MM.1S (cell line): ENCODE results near the gene LPIN2.

Experiments used
- EZH2 ChIP-seq: fragments of 300-600 bp; sonication (generic); optimal IDR thresholded peaks from 2 replicates; pipeline ENCODE3; 2017; ENCODE audit warnings: low read depth, mild to moderate bottlenecking, antibody characterized with exemption, low read length, mixed read lengths
- EZH2phosphoT487 ChIP-seq: fragments of 300-600 bp; sonication (generic); IDR thresholded peaks from 2 replicates; pipeline ENCODE4 v1.6.1; 2018; ENCODE audit warnings: antibody characterized with exemption, low read length
- TF ChIP-seq, protein P1 (sequence below): fragments of 300-600 bp; sonication (generic); IDR thresholded peaks from 2 replicates; pipeline ENCODE4 v1.5.1; 2016; ENCODE audit warnings: antibody characterized with exemption, low read length, mixed read lengths

DNA sequence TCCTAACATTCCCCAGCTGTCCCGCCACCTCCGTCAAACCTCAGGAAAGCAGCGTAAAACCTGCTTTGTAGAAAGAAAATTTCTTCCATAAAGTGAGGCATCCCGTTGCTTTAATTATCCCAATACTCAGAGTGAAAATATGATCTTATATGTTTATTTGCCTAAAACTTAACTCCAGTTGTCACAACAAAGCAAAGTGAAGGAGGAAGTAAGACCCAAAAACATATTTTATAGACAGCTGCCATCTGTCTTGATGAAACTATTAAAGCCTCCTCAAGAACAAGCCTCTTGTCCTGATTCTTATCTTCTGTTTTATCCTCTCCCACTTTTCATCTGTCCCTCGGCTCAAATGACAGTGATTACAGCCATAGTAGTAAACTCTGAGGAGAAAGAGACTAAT, 28.9 kb upstream of the LPIN2 start:
- TF ChIP-seq, protein P1, sequence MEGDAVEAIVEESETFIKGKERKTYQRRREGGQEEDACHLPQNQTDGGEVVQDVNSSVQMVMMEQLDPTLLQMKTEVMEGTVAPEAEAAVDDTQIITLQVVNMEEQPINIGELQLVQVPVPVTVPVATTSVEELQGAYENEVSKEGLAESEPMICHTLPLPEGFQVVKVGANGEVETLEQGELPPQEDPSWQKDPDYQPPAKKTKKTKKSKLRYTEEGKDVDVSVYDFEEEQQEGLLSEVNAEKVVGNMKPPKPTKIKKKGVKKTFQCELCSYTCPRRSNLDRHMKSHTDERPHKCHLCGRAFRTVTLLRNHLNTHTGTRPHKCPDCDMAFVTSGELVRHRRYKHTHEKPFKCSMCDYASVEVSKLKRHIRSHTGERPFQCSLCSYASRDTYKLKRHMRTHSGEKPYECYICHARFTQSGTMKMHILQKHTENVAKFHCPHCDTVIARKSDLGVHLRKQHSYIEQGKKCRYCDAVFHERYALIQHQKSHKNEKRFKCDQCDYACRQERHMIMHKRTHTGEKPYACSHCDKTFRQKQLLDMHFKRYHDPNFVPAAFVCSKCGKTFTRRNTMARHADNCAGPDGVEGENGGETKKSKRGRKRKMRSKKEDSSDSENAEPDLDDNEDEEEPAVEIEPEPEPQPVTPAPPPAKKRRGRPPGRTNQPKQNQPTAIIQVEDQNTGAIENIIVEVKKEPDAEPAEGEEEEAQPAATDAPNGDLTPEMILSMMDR = no peak
- no peak for TF ChIP-seq EZH2
- no peak for TF ChIP-seq EZH2phosphoT487
